GM18868 (cell line): ENCODE results near the gene UNK.

Experiments
- ATAC-seq: cut with Tn5 transposase; IDR thresholded peaks from one replicate; pipeline ENCODE4 v1.9.1; 2021; ENCODE audit warnings: mild to moderate bottlenecking, moderate library complexity; ENCODE audit not compliant: unreplicated experiment

Gene UNK

GRCh38 chr17:75784473-75785015 is at the start of gene UNK:
Gene UNK (plus strand): TSS chr17:75784806. CDS start chr17:75784881, 75 bp downstream.
- peak; percentile 63 for ATAC-seq

GRCh38 chr17:75736173-75736835 is 48.3 kb upstream of the UNK start:
- no peak for ATAC-seq

GRCh38 chr17:75737133-75737962 is 47.3 kb upstream of the UNK start:
- no peak for ATAC-seq

GRCh38 chr17:75738218-75738802 is 46.3 kb upstream of the UNK start:
- ATAC-seq = no peak

- ATAC-seq = no peak
Observed at GRCh38 chr17:75739174-75739573, 45.4 kb upstream of the UNK start.

GRCh38 chr17:75739801-75740200 is 44.8 kb upstream of the UNK start:
- no peak for ATAC-seq

- no peak for ATAC-seq
Observed at GRCh38 chr17:75740215-75740614, 44.4 kb upstream of the UNK start.

GRCh38 chr17:75740631-75741077 is 44.0 kb upstream of the UNK start:
- no peak for ATAC-seq

GRCh38 chr17:75742337-75742736 is 42.3 kb upstream of the UNK start:
- no peak for ATAC-seq

GRCh38 chr17:75743625-75744206 is 40.9 kb upstream of the UNK start:
- ATAC-seq = no peak

GRCh38 chr17:75748706-75749105 is 35.9 kb upstream of the UNK start:
- ATAC-seq = no peak

- no peak for ATAC-seq
Observed at GRCh38 chr17:75749545-75750389, 34.8 kb upstream of the UNK start.

- no peak for ATAC-seq
Observed at GRCh38 chr17:75750661-75751423, 33.8 kb upstream of the UNK start.

GRCh38 chr17:75751676-75752404 is 32.8 kb upstream of the UNK start:
- ATAC-seq = no peak

GRCh38 chr17:75752405-75752709 is 32.2 kb upstream of the UNK start:
- ATAC-seq = no peak

GRCh38 chr17:75752802-75753513 is 31.6 kb upstream of the UNK start:
- ATAC-seq = no peak

GRCh38 chr17:75753514-75754377 is 30.9 kb upstream of the UNK start:
- peak; percentile 54 for ATAC-seq
